CD4-positive, alpha-beta memory T cell (primary cell): ENCODE measurements around the gene MYPOP. TPM values are rescaled to one million over a fixed set of nuclear protein-coding genes. Genes with fewer than 3 reads are reported as not detected.
"Not testable (repeated sequence)": the region's sequence is repeated elsewhere in the genome, so short reads cannot be mapped to it uniquely, and the experiment has no call there.

Experiments
- CTCF ChIA-PET: fragments of 350-600 bp; sonication (Branson Sonifier 250); formaldehyde crosslinking; loops from one replicate; lab custom pipeline; 2021; ENCODE audit warnings: inconsistent platforms; ENCODE audit not compliant: partially characterized antibody; lab: Charles Lee
- POLR2A ChIA-PET: fragments of 350-600 bp; sonication (Branson Sonifier 250); formaldehyde crosslinking; loops from one replicate; lab custom pipeline; 2021; ENCODE audit not compliant: partially characterized antibody; lab: Charles Lee
- DNase-seq, 5 donors: peaks; one replicate each; pipeline versions ENCODE4 v3.0.0 to v3.0.0-alpha.2; 2020 to 2022; ENCODE audit warnings: mixed read lengths in 1 of 5
- H3K27ac ChIP-seq: one replicate; pipeline ENCODE4 v1.7.0; 2013; ENCODE audit warnings: low read depth, low read length
- H3K27me3 ChIP-seq: 2 replicates; pipeline ENCODE4 v1.7.0; 2013; ENCODE audit warnings: mild to moderate bottlenecking, low read length, moderate library complexity; ENCODE audit not compliant: insufficient read depth
- H3K36me3 ChIP-seq: 2 replicates; pipeline ENCODE4 v1.7.0; 2013; ENCODE audit warnings: mild to moderate bottlenecking, low read length, moderate library complexity; ENCODE audit not compliant: insufficient read depth
- H3K4me1 ChIP-seq: 2 replicates; pipeline ENCODE4 v1.7.0; 2013; ENCODE audit warnings: mild to moderate bottlenecking, low read length, moderate library complexity; ENCODE audit not compliant: insufficient read depth
- H3K4me3 ChIP-seq, 2 donors: one replicate each; pipeline ENCODE4 v1.7.0; 2013; ENCODE audit warnings: low read length in 2 of 2, mild to moderate bottlenecking in 1 of 2
- H3K9me3 ChIP-seq, 2 donors: one replicate each; pipeline ENCODE4 v1.7.0; 2013; ENCODE audit warnings: low read length in 2 of 2, control low read depth in 1 of 2; ENCODE audit not compliant: control insufficient read depth in 1 of 2
- H3K27ac Mint-ChIP-seq, 7 donors: one replicate each; pipeline ENCODE4 v1.8.0; 2020 to 2021; ENCODE audit warnings: mixed read lengths in 7 of 7, mild to moderate bottlenecking in 6 of 7, inconsistent platforms in 3 of 7, moderate library complexity in 3 of 7
- H3K27me3 Mint-ChIP-seq, 2 donors: one replicate each; pipeline ENCODE4 v1.8.0; 2020 to 2021; ENCODE audit warnings: mixed read lengths in 2 of 2
- H3K36me3 Mint-ChIP-seq, 2 donors: one replicate each; pipeline ENCODE4 v1.8.0; 2020 to 2021; ENCODE audit warnings: mixed read lengths in 2 of 2, inconsistent platforms in 1 of 2, mild to moderate bottlenecking in 1 of 2
- H3K4me1 Mint-ChIP-seq, 4 donors: one replicate each; pipeline ENCODE4 v1.8.0; 2020 to 2021; ENCODE audit warnings: mixed read lengths in 4 of 4, mild to moderate bottlenecking in 1 of 4
- H3K4me3 Mint-ChIP-seq, 8 donors: one replicate each; pipeline ENCODE4 v1.8.0; 2020 to 2021; ENCODE audit warnings: mixed read lengths in 8 of 8, mild to moderate bottlenecking in 7 of 8, moderate library complexity in 6 of 8, inconsistent platforms in 3 of 8
- H3K9me3 Mint-ChIP-seq, 8 donors: one replicate each; pipeline ENCODE4 v1.8.0; 2020 to 2021; ENCODE audit warnings: mixed read lengths in 8 of 8, mild to moderate bottlenecking in 5 of 8, inconsistent platforms in 3 of 8, moderate library complexity in 1 of 8
- intact Hi-C: fragments of 100-400 bp; cut with micrococcal nuclease; formaldehyde crosslinking; loops from one replicate; pipeline ENCODE4 v1.15.1; 2023
- polyA plus RNA-seq, 2 donors: library from polyadenylated mRNA; unstranded; fragments of 300-500 nt; fragmentation: Illumina TruSeq; gene quantifications; one replicate each; pipeline ENCODE4 v1.2.3, GENCODE V29; 2021
- total RNA-seq, 2 experiments: library from RNA; stranded (reverse); gene quantifications; one replicate each; pipeline ENCODE4 v1.2.3, GENCODE V29; 2021

Gene MYPOP
- total and polyA plus RNA-seq, 4 experiments from 2014 or later, result 0.10 to 15.1 (median 6.9) TPM

DNA sequence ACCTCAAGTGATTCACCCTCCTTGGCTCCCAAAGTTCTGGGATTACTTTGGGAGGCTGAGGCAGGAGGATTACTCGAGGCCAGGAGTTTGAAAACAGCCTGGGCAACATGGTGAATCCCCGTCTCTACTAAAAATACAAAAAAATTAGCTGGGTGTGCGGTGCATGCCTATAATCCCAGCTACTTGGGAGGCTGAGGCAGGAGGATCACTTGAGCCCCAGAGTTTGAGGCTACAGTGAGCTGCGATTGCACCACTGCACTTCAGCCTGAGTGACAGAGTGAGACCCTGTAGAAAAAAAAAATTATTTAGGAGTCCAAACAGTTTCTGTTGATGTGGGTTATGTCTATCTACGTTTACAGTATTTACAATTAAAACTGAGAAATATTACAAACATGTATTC lies 31.6 kb downstream of the MYPOP start:
- Histone ChIP-seq H3K9me3 (no peaks in the 10 kb centered on the region), H3K4me1 (no peaks in the 10 kb centered on the region), H3K27ac (no peak overlapping the region), H3K4me3 (no peak overlapping the region), H3K27me3 (no peaks in the 10 kb centered on the region), H3K36me3 (no peaks in the 10 kb centered on the region)
- POLR2A ChIA-PET, result no interaction called here
- Mint-ChIP-seq H3K9me3 (no peaks in the 10 kb centered on the region), H3K27ac (no peak overlapping the region), H3K36me3 (no peaks in the 10 kb centered on the region), H3K4me3 (no peak overlapping the region), H3K27me3 (no peaks in the 10 kb centered on the region), H3K4me1 (no peaks in the 10 kb centered on the region)
- DNase-seq, result no peak
- CTCF ChIA-PET, result no interaction called here
- intact Hi-C loops, result no loop called here

DNA sequence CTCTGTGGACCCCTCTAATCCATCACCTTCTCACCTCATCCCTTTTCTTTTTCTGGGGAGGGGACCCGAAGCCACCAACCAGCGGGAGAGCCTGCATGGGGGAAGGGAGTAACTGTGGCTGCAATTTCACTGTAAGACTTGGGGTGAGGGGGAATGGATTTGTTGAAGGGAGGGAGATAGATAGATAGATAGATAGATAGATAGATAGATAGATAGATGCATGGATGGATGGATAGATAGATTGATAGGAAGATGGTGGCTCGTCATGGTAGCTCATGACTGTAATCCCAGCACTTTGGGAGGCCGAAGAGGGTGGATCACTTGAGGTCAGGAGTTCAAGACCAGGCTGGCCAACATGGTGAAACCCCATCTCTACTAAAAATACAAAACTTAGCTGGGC lies 35.2 kb downstream of the MYPOP start:
- DNase-seq, H3K27me3 ChIP-seq, H3K27me3 Mint-ChIP-seq, H3K27ac Mint-ChIP-seq, CTCF ChIA-PET, H3K36me3 Mint-ChIP-seq, H3K4me3 ChIP-seq, H3K9me3 Mint-ChIP-seq, intact Hi-C loops, H3K36me3 ChIP-seq, H3K27ac ChIP-seq, H3K4me3 Mint-ChIP-seq, H3K9me3 ChIP-seq: not testable (repeated sequence)
- peaks cover 9 to 20% (median 12%) of the 10 kb centered on the region in 4 donors for H3K4me1 Mint-ChIP-seq
- peaks cover 11% of the 10 kb centered on the region for H3K4me1 ChIP-seq
- POLR2A ChIA-PET, result interaction anchor here (1.1 kb wide), 1 partner anchor 18 kb away, joined by 4 read pairs; the partner anchor contains the start of gene IRF2BP1

DNA sequence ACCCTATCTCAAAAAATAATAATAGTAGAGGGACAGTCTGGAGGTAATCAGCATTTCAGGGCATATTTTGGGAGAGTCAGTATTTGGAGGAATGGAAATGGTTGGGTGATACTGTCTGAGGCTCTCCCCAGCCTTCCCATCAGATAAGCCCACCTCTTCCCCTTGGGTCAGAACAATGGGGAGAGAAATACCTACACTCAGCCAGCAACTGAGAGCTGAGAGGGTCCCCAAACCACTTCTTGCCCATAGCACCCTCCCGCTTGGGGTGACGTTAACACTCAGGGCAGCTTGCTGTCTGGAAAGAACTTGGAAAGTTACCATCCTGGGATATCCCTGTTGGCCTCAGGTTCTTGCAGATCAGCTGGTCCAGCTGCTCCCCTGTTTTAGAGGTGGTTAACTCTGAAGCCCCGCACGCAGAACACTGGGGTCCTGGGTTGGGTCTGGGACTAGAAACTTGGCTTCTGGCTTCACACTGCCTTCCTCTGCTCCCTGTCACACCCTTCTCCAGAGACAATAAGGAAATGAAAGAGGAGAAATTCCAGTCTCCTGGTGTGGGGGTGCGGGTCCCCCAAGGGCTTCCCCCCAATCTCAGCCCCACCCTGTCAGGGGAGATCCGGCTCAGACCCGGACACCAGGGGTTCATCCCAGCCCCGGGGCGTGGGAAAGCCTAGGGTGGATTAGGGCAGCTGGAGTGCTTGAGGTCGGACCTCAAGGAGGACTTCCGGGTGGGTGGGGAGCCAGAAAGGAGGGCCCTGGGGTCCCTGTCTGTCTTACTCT lies 35.8 kb downstream of the MYPOP start:
- no peak for DNase-seq
- H3K27ac ChIP-seq, result no peak overlapping the region
- H3K27me3 ChIP-seq, result no peaks in the 10 kb centered on the region
- H3K36me3 Mint-ChIP-seq, result peaks cover 0 to 9% of the 10 kb centered on the region in 2 donors
- no peak overlapping the region for H3K4me3 ChIP-seq
- intact Hi-C loops, result no loop called here
- no peak overlapping the region for H3K27ac Mint-ChIP-seq
- POLR2A ChIA-PET, result interaction anchor here (0.6 to 1.1 kb wide), 2 partner anchors 12 to 19 kb away, joined by 4 read pairs; partner anchors contain the start of gene IRF2BP1
- H3K27me3 Mint-ChIP-seq, result peaks cover 1 to 6% of the 10 kb centered on the region in 2 donors
- H3K4me1 ChIP-seq, result peaks cover 17% of the 10 kb centered on the region
- no peaks in the 10 kb centered on the region for H3K36me3 ChIP-seq
- CTCF ChIA-PET, result interaction anchor here (0.8 to 4.3 kb wide), 3 partner anchors 14 to 49 kb away, joined by 3 to 38 read pairs (median 4); no protein-coding TSS in a partner anchor
- H3K4me3 Mint-ChIP-seq, result no peak overlapping the region
- H3K4me1 Mint-ChIP-seq, result peaks cover 12 to 27% (median 17%) of the 10 kb centered on the region in 4 donors
- H3K9me3 ChIP-seq, result no peaks in the 10 kb centered on the region
- peaks cover 0 to 6% (median 0%) of the 10 kb centered on the region in 8 donors for H3K9me3 Mint-ChIP-seq

DNA sequence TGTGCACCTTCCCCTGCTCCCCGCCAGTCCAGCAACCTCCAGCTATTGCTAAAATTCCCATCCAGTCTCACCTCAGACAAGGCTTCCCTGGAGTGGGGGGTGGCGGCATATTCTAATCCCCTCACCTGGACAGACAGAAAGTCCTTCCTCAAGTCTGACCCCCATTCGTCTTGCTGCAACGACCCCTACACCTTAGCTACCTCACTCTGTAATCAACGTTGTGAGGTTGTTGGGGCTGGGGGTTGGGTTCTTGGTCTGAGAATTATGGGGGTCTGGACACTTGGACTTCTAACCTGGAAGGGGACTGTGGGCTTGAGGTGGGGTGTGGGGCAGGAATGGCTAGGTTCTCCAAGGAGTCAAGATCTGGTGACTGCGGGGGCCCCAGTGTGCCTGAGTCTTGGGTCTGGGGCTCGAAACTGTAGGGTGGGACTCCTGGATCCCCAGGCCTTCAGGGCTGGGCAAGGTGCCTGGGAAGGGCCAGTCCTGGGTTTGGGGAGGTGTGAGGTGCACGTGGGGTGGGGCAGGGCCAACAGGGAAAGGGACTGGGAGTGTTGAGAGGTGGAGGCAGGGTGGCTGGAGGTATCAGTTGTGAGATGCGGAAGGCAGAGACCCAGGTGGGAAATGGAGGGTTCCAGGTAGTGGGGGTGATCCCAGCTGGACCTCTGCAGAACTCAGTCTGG lies 37.0 kb downstream of the MYPOP start:
- Histone ChIP-seq H3K27ac (no peak overlapping the region), H3K27me3 (no peaks in the 10 kb centered on the region), H3K9me3 (no peaks in the 10 kb centered on the region), H3K4me3 (no peak overlapping the region), H3K36me3 (no peaks in the 10 kb centered on the region), H3K4me1 (peaks cover 23% of the 10 kb centered on the region)
- Mint-ChIP-seq H3K9me3 (peaks cover 0 to 6% (median 0%) of the 10 kb centered on the region in 8 donors), H3K27me3 (peaks cover 1 to 6% of the 10 kb centered on the region in 2 donors), H3K27ac (peak overlapping the region in 2 of 7 donors; percentile 26 to 60), H3K4me3 (peak overlapping the region in 3 of 8 donors; percentile 13 to 53 (median 26)), H3K4me1 (peaks cover 14 to 35% (median 21%) of the 10 kb centered on the region in 4 donors), H3K36me3 (peaks cover 0 to 9% of the 10 kb centered on the region in 2 donors)
- POLR2A ChIA-PET, result interaction anchor here (1.4 to 3.7 kb wide), 2 partner anchors 9 to 20 kb away, joined by 3 to 47 read pairs; partner anchors contain the start of gene IRF2BP1
- DNase-seq, result no peak
- CTCF ChIA-PET, result interaction anchor here (1.1 to 4.3 kb wide), 3 partner anchors 15 to 37 kb away, joined by 4 to 38 read pairs (median 14); partner anchors contain the start of gene MYPOP
- intact Hi-C loops, result no loop called here

DNA sequence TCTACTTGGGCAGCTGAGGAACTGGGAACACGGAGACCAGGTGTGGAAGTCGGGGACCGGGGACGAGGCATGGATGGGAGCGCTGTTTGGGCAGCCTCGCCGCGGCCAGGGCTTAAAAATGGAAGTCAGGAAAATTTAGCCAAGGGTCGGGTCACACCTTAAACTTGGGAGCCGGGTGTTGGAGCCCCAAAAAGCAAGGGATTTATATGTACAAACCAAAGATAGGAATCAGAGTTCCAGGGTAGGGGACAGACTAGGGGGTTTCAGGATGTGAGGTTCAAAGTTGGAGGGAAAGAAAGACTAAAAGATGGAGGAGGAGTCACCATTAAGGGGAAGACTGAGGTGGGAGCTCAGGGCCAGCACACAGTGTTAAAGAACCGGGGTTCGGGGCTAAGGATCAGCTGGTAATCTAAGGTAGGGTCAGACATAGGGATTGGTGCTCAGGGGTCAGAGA lies 37.8 kb downstream of the MYPOP start:
- CTCF ChIA-PET, result interaction anchor here (0.9 to 4.3 kb wide), 3 partner anchors 10 to 38 kb away, joined by 3 to 38 read pairs (median 14); partner anchors contain the start of gene MYPOP
- H3K4me1 Mint-ChIP-seq, result peaks cover 14 to 35% (median 21%) of the 10 kb centered on the region in 4 donors
- POLR2A ChIA-PET, result interaction anchor here (1.0 to 3.7 kb wide), 8 partner anchors 9 to 172 kb away, joined by 3 to 47 read pairs (median 6); partner anchors contain the start of genes CCDC61, IRF2BP1, MYPOP and QPCTL
- peaks cover 1 to 6% of the 10 kb centered on the region in 2 donors for H3K27me3 Mint-ChIP-seq
- Histone ChIP-seq H3K4me1 (peaks cover 23% of the 10 kb centered on the region), H3K36me3 (peaks cover 2% of the 10 kb centered on the region), H3K9me3 (no peaks in the 10 kb centered on the region), H3K27ac (no peak overlapping the region), H3K4me3 (no peak overlapping the region), H3K27me3 (no peaks in the 10 kb centered on the region)
- peak overlapping the region; percentile 16 to 71 (median 62) for H3K4me3 Mint-ChIP-seq
- H3K36me3 Mint-ChIP-seq, result peaks cover 0 to 9% of the 10 kb centered on the region in 2 donors
- no peak for DNase-seq
- H3K9me3 Mint-ChIP-seq, result peaks cover 0 to 6% (median 0%) of the 10 kb centered on the region in 8 donors
- peak overlapping the region in 4 of 7 donors; percentile 6 to 70 (median 30) for H3K27ac Mint-ChIP-seq
- intact Hi-C loops, result no loop called here

DNA sequence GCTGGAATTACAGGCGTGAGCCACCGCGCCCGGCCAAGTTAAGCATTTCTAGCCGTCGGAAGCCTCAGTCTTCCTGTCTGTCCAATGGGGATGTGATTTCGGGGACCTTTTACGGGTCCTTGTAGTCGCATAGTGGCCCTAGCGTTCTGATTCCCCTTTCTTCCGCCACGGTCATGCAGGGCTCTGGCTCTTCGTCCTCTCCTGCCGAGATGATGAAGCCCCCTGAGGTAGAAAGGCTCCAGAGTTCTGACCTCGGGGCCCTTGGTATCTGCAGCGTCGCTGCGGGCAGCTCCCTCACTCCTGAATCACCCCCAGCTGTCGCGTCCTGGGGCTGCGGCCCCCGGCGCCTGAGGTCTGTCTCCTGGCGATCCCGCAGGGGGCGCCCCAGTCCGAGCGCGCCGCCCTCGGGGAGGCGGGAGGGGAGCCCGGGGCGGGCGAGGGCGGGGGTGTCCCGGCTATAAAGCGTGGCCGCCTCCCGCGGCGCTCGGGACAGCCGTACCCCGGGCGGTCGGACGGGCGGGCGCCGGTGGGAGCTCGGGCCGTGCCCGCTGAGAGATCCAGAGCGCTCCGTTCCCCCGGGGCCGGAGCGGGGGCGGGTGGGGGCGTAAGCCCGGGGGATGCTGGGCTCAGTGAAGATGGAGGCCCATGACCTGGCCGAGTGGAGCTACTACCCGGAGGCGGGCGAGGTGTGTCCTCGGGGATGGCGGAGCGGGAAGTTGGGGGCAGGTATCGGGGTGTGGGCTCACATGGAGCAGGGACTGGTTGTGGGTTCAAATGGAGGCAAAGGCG lies 38.4 kb downstream of the MYPOP start, which contains the start of gene FOXA3:
TSS of gene FOXA3 (plus strand) at position 487 of the 789 bp plus-strand sequence. CDS start at position 618, 131 bp downstream.
- ChIA-PET CTCF (interaction anchor here (0.6 to 4.3 kb wide), 11 partner anchors 9 to 890 kb away, joined by 3 to 38 read pairs (median 5); partner anchors contain the start of genes IRF2BP1 and MYPOP), POLR2A (interaction anchor here (0.6 to 3.7 kb wide), 19 partner anchors 10 to 973 kb away, joined by 3 to 47 read pairs (median 4); partner anchors contain the start of genes CCDC61, DMWD, FBXO46 and IRF2BP1)
- Mint-ChIP-seq H3K36me3 (peaks cover 0 to 11% of the 10 kb centered on the region in 2 donors), H3K27ac (peak within 1 kb of the TSS; percentile 68 to 100 (median 97)), H3K27me3 (peaks cover 1 to 6% of the 10 kb centered on the region in 2 donors), H3K4me1 (peaks cover 14 to 35% (median 21%) of the 10 kb centered on the region in 4 donors), H3K9me3 (peaks cover 0 to 6% (median 0%) of the 10 kb centered on the region in 8 donors), H3K4me3 (peak within 1 kb of the TSS; percentile 88 to 100 (median 97))
- H3K4me3 ChIP-seq, result peak within 1 kb of the TSS; percentile 47 to 84
- peak; percentile 49 to 60 (median 56) for DNase-seq
- H3K27me3 ChIP-seq, result no peaks in the 10 kb centered on the region
- intact Hi-C loops, result loop anchor here (1.0 to 2.0 kb wide), 12 partner anchors 22 to 280 kb away; partner anchors contain the start of genes CCDC61, DMWD, FBXO46 and IRF2BP1
- peaks cover 23% of the 10 kb centered on the region for H3K4me1 ChIP-seq
- no peaks in the 10 kb centered on the region for H3K9me3 ChIP-seq
- H3K36me3 ChIP-seq, result peaks cover 6% of the 10 kb centered on the region
- H3K27ac ChIP-seq, result peak within 1 kb of the TSS; percentile 0
